HG03575 (cell line): ENCODE measurements around the gene ATAD3C.
"Not testable (repeated sequence)": the region's sequence is repeated elsewhere in the genome, so short reads cannot be mapped to it uniquely, and the experiment has no call there.

Experiments
- ATAC-seq: cut with Tn5 transposase; IDR thresholded peaks from one replicate; pipeline ENCODE4 v1.9.1; 2021; ENCODE audit not compliant: unreplicated experiment, insufficient number of reproducible peaks, low FRiP score; ENCODE audit errors: extremely low read depth

The ATAD3C gene

GRCh38 chr1:1485755-1486317 is 36.3 kb downstream of the ATAD3C start:
- ATAC-seq: not testable (repeated sequence)

- ATAC-seq: no peak
Measured at GRCh38 chr1:1487701-1488100, 38.2 kb downstream of the ATAD3C start.

GRCh38 chr1:1489231-1489630 is 39.7 kb downstream of the ATAD3C start:
- ATAC-seq: no peak

- ATAC-seq: no peak
Measured at GRCh38 chr1:1489861-1490260, 40.4 kb downstream of the ATAD3C start.

GRCh38 chr1:1490633-1491230 is 41.2 kb downstream of the ATAD3C start:
- no peak for ATAC-seq

- no peak for ATAC-seq
Measured at GRCh38 chr1:1491601-1492000, 42.1 kb downstream of the ATAD3C start.

- not testable (repeated sequence) for ATAC-seq
Measured at GRCh38 chr1:1494311-1494710, 44.8 kb downstream of the ATAD3C start.

GRCh38 chr1:1495461-1495975 is 46.0 kb downstream of the ATAD3C start:
- not testable (repeated sequence) for ATAC-seq

- not testable (repeated sequence) for ATAC-seq
Measured at GRCh38 chr1:1504777-1505365, 55.4 kb downstream of the ATAD3C start.

GRCh38 chr1:1505366-1505798 is 55.9 kb downstream of the ATAD3C start:
- not testable (repeated sequence) for ATAC-seq

- ATAC-seq: not testable (repeated sequence)
Measured at GRCh38 chr1:1505801-1506200, 56.3 kb downstream of the ATAD3C start.

- ATAC-seq: no peak
Measured at GRCh38 chr1:1507305-1507704, 57.8 kb downstream of the ATAD3C start.

GRCh38 chr1:1508775-1509464 is 59.4 kb downstream of the ATAD3C start:
- not testable (repeated sequence) for ATAC-seq

- not testable (repeated sequence) for ATAC-seq
Measured at GRCh38 chr1:1509465-1509850, 60.0 kb downstream of the ATAD3C start.

- ATAC-seq: no peak
Measured at GRCh38 chr1:1510912-1511532, 61.5 kb downstream of the ATAD3C start.

- ATAC-seq: peak; percentile 51
Measured at GRCh38 chr1:1511533-1512285, 62.2 kb downstream of the ATAD3C start, which contains the start of gene ATAD3A. Gene ATAD3A (plus strand): TSS chr1:1512162. CDS start chr1:1512269, 107 bp downstream.

GRCh38 chr1:1512425-1512824 is 62.9 kb downstream of the ATAD3C start:
- ATAC-seq: not testable (repeated sequence)

- ATAC-seq: not testable (repeated sequence)
Measured at GRCh38 chr1:1513675-1514074, 64.2 kb downstream of the ATAD3C start.
